ENCODE data around the gene PPP1R3C. TPM values are rescaled to one million over a fixed set of nuclear protein-coding genes. Genes with fewer than 3 reads are reported as not detected.

PPP1R3C gene
- total and polyA plus RNA-seq, 5 donors from 2014 or later: not detected

DNA sequence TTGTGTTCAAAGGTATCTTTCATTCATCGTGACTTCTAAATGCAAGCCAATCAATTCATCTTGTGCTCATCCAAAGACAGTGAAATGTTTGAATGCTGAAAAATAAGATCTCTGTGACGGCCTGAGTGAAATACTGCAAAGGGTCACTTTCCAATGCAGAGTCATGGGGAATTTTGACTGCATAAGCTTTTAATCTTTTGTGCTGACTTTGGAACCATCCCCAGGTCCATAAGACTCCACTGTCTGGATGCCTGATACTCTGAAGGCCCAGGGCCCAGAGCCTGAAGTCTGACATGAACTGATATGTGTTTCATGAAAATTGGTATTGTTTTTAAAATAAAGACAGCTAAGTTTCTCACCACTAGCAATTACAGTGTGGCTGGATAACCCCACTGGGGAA is 39.0 kb downstream of the PPP1R3C start:
- ATAC-seq (ENCODE audit: low read depth in 2 of 2): no peak
- peaks cover 0 to 3% (median 0%) of the 10 kb centered on the region in 7 donors for H3K9me3 Mint-ChIP-seq
- H3K27me3 Mint-ChIP-seq: peaks cover 7% of the 10 kb centered on the region

DNA sequence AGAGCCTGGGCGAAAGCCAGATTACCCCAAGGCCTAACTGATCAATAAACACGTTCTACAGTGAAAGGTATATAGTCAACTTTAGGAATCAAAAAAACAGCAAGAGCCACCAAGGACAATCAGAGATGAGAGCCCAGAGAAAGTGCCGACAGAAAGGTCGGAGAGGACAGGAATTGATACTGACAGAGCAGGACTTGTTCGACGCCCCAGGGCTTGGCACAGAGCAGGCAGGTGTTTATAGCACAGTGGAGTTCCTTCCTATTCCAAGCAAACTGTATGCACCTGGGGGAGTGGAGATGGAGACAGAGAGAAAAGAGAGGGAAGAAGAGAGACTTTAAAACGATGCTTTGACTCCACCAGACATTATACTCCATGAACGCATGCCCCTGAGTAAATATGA is 39.5 kb downstream of the PPP1R3C start:
- H3K4me3 Mint-ChIP-seq: no peak overlapping the region
- peaks cover 0 to 3% (median 0%) of the 10 kb centered on the region in 7 donors for H3K9me3 Mint-ChIP-seq
- H3K27ac Mint-ChIP-seq: no peak overlapping the region
- Histone ChIP-seq H3K4me1 (ENCODE audit: control insufficient read depth, insufficient read depth, low read length, poor library complexity, severe bottlenecking) (no peaks in the 10 kb centered on the region), H3K9me3 (ENCODE audit: control insufficient read depth in 2 of 2, low read length in 2 of 2) (no peaks in the 10 kb centered on the region), H3K4me3 (ENCODE audit: low read depth, low read length) (no peak overlapping the region), H3K36me3 (ENCODE audit: control insufficient read depth, insufficient read depth, low read length) (no peaks in the 10 kb centered on the region), H3K27me3 (ENCODE audit: control insufficient read depth, insufficient read depth, low read length) (no peaks in the 10 kb centered on the region), H3K27ac (ENCODE audit: insufficient read depth, low read length, poor library complexity, severe bottlenecking) (no peak overlapping the region)
- DNase-seq: no peak
- peaks cover 7% of the 10 kb centered on the region for H3K27me3 Mint-ChIP-seq
- H3K36me3 Mint-ChIP-seq: no peaks in the 10 kb centered on the region
- no peak for ATAC-seq (ENCODE audit: low read depth in 2 of 2)
- H3K4me1 Mint-ChIP-seq: no peaks in the 10 kb centered on the region

More for the DNA sequence above, 39.0 kb downstream of the PPP1R3C start:
- Histone ChIP-seq H3K4me1 (ENCODE audit: control insufficient read depth, insufficient read depth, low read length, poor library complexity, severe bottlenecking) (no peaks in the 10 kb centered on the region), H3K27ac (ENCODE audit: insufficient read depth, low read length, poor library complexity, severe bottlenecking) (no peak overlapping the region), H3K9me3 (ENCODE audit: control insufficient read depth in 2 of 2, low read length in 2 of 2) (no peaks in the 10 kb centered on the region), H3K27me3 (ENCODE audit: control insufficient read depth, insufficient read depth, low read length) (no peaks in the 10 kb centered on the region), H3K36me3 (ENCODE audit: control insufficient read depth, insufficient read depth, low read length) (no peaks in the 10 kb centered on the region), H3K4me3 (ENCODE audit: low read depth, low read length) (no peak overlapping the region)
- Mint-ChIP-seq H3K36me3 (no peaks in the 10 kb centered on the region), H3K4me1 (no peaks in the 10 kb centered on the region), H3K27ac (no peak overlapping the region), H3K4me3 (no peak overlapping the region)
- DNase-seq: no peak

DNA sequence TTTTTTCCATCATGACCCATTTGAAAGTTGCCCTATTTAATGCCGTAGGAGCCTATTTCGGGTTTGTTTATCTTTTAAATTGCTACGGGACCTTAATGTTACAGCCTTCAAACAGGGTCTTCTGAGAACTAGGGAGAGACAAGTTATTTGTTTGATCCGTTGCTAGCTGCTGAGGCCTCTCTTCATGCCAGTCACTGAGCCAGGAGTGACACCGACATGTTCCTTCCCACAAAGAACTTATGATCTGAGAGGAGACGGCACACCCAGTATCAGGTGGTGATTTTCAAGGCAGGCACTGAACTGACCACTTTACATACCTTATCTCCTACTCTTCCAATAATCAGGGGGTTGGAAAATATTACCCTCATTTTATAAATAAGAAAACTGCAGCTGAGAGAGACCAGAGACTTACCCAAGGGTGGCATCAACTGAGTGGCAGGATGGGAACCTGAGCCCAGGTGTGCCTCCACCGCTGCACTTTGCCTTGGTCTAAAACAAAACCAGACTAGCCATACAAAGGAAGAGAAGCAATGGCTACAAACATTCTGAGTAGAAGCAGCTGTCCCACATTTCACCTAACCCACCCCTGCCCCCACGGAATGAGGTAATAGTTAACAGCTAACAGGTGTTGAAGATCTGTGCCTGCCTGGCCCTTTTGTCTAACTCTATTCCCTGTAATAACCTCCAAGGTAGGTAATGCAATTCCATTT is 40.5 kb downstream of the PPP1R3C start:
- H3K9me3 Mint-ChIP-seq: peaks cover 0 to 3% (median 0%) of the 10 kb centered on the region in 7 donors
- H3K27me3 Mint-ChIP-seq: peaks cover 7% of the 10 kb centered on the region
- no peak overlapping the region for H3K27ac Mint-ChIP-seq
- no peaks in the 10 kb centered on the region for H3K9me3 ChIP-seq (ENCODE audit: control insufficient read depth in 2 of 2, low read length in 2 of 2)
- no peak overlapping the region for H3K4me3 ChIP-seq (ENCODE audit: low read depth, low read length)
- H3K27ac ChIP-seq (ENCODE audit: insufficient read depth, low read length, poor library complexity, severe bottlenecking): no peak overlapping the region
- H3K4me3 Mint-ChIP-seq: no peak overlapping the region
- DNase-seq: no peak
- no peaks in the 10 kb centered on the region for H3K36me3 Mint-ChIP-seq
- H3K4me1 Mint-ChIP-seq: no peaks in the 10 kb centered on the region
- no peaks in the 10 kb centered on the region for H3K36me3 ChIP-seq (ENCODE audit: control insufficient read depth, insufficient read depth, low read length)
- ATAC-seq (ENCODE audit: low read depth in 2 of 2): no peak
- H3K4me1 ChIP-seq (ENCODE audit: control insufficient read depth, insufficient read depth, low read length, poor library complexity, severe bottlenecking): no peaks in the 10 kb centered on the region
- H3K27me3 ChIP-seq (ENCODE audit: control insufficient read depth, insufficient read depth, low read length): no peaks in the 10 kb centered on the region

DNA sequence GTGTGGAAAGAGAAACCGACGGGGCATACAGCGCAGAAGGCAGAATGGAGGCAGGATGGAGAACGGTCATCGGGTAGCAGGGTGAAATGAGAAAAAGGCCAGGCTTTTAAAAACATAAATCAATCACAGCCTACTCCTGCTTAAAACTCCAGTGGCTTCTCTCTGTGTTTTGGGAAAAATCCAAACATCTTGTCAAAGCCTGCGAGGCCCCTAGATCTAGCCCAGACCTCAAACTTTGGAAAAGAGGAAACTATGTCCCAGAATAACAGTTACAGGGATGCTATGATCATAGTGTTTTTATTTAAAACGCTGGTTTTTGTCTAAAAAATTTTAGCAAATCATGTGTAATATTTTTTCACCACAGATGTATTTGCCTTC is 41.1 kb downstream of the PPP1R3C start:
- no peak for ATAC-seq (ENCODE audit: low read depth in 2 of 2)
- Histone ChIP-seq H3K4me3 (ENCODE audit: low read depth, low read length) (no peak overlapping the region), H3K27ac (ENCODE audit: insufficient read depth, low read length, poor library complexity, severe bottlenecking) (no peak overlapping the region), H3K36me3 (ENCODE audit: control insufficient read depth, insufficient read depth, low read length) (no peaks in the 10 kb centered on the region), H3K9me3 (ENCODE audit: control insufficient read depth in 2 of 2, low read length in 2 of 2) (no peaks in the 10 kb centered on the region), H3K4me1 (ENCODE audit: control insufficient read depth, insufficient read depth, low read length, poor library complexity, severe bottlenecking) (no peaks in the 10 kb centered on the region), H3K27me3 (ENCODE audit: control insufficient read depth, insufficient read depth, low read length) (no peaks in the 10 kb centered on the region)
- Mint-ChIP-seq H3K27ac (peak overlapping the region in 1 of 3 donors; percentile 70), H3K27me3 (peaks cover 7% of the 10 kb centered on the region), H3K36me3 (no peaks in the 10 kb centered on the region), H3K9me3 (peaks cover 0 to 3% (median 0%) of the 10 kb centered on the region in 7 donors), H3K4me1 (no peaks in the 10 kb centered on the region), H3K4me3 (no peak overlapping the region)
- no peak for DNase-seq

DNA sequence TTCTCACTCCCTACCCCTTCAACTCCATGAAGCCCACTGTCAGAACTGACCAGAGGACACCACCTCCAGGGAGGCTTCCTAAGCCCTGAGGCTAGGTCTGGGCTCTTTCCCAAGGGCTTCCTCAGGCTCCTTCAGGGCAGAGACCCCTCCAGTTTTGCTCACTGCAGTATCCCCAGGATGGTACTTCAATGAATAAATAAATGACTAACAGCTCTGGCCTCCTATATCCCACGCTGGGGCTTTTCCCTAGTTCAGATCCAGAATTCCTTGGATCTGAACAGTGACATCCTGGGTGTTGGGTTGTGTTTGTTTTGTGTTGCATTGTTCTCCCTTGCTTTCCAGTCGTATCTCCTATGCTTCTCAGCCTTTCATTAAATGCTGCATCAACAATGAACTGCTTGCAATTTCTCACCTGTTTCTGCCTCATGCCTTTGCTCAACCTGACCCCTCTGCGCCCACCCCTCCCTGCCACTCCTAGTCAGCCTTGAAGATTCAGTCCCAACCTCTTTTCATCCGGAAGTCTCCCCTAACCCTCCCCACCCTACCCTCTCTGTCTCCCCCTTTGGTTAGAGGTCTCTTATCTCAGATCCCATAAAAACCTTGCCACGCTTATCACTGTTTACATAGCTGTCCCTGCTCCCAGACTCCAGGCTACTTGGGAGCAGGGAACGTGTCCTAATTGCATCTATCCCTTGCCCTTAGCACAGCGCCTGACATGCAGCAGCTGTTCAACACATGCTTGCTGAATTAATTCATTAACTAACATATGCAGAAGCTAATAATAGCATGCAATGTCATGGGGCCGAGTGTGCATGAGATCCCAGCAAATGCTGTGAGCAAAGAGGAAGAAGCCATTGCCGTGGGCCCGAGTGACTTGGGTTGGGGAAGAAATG is 41.7 kb downstream of the PPP1R3C start:
- Histone ChIP-seq H3K4me3 (ENCODE audit: low read depth, low read length) (no peak overlapping the region), H3K27me3 (ENCODE audit: control insufficient read depth, insufficient read depth, low read length) (no peaks in the 10 kb centered on the region), H3K4me1 (ENCODE audit: control insufficient read depth, insufficient read depth, low read length, poor library complexity, severe bottlenecking) (no peaks in the 10 kb centered on the region), H3K36me3 (ENCODE audit: control insufficient read depth, insufficient read depth, low read length) (no peaks in the 10 kb centered on the region), H3K27ac (ENCODE audit: insufficient read depth, low read length, poor library complexity, severe bottlenecking) (no peak overlapping the region), H3K9me3 (ENCODE audit: control insufficient read depth in 2 of 2, low read length in 2 of 2) (no peaks in the 10 kb centered on the region)
- peaks cover 7% of the 10 kb centered on the region for H3K27me3 Mint-ChIP-seq
- no peaks in the 10 kb centered on the region for H3K4me1 Mint-ChIP-seq
- peak overlapping the region in 1 of 3 donors; percentile 70 for H3K27ac Mint-ChIP-seq
- peaks cover 0 to 3% (median 0%) of the 10 kb centered on the region in 7 donors for H3K9me3 Mint-ChIP-seq
- DNase-seq (no peak), ATAC-seq (ENCODE audit: low read depth in 2 of 2) (no peak)
- no peaks in the 10 kb centered on the region for H3K36me3 Mint-ChIP-seq
- H3K4me3 Mint-ChIP-seq: no peak overlapping the region

DNA sequence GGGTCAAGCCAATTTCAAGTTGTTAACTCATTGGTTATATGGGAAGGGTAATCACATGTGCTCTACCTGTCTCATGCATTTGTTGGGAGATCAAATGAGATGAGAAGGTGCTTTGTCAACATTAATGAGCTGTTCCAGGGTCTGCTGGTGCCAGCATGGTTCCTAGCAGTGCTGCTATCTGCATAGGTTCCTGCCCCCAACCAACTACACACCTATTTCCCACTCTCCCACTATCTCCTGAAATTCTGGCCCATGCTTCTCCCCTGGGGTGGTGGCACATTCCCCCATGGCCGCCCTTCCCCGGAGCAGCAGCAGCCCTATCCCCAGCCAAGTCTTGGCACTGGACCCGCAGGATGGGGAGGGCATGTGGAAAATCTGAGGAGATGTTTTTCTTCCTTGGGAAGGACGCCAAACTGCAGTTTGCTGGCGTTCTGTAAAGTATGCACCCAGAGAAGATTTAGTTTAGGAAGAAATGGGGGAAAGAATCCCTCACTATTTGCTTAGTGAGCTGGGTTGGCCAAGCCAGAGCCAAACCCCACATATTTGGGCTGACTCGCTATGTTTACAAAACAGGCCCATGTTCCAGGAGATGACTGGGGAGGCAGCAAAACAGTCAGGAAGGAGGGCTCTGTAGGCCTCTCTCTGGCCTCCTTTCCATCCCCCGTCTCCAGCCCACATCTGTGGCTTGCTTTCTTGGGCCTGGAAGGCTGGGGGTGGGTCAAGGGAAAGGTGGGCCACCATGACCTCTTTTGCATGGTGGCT is 42.5 kb downstream of the PPP1R3C start:
- no peak overlapping the region for H3K27ac ChIP-seq (ENCODE audit: insufficient read depth, low read length, poor library complexity, severe bottlenecking)
- H3K27me3 ChIP-seq (ENCODE audit: control insufficient read depth, insufficient read depth, low read length): no peaks in the 10 kb centered on the region
- no peaks in the 10 kb centered on the region for H3K4me1 ChIP-seq (ENCODE audit: control insufficient read depth, insufficient read depth, low read length, poor library complexity, severe bottlenecking)
- Mint-ChIP-seq H3K4me1 (no peaks in the 10 kb centered on the region), H3K36me3 (no peaks in the 10 kb centered on the region), H3K4me3 (no peak overlapping the region), H3K27ac (no peak overlapping the region), H3K27me3 (peaks cover 7% of the 10 kb centered on the region), H3K9me3 (peaks cover 0 to 3% (median 0%) of the 10 kb centered on the region in 7 donors)
- ATAC-seq (ENCODE audit: low read depth in 2 of 2) (no peak), DNase-seq (no peak)
- H3K4me3 ChIP-seq (ENCODE audit: low read depth, low read length): no peak overlapping the region
- no peaks in the 10 kb centered on the region for H3K36me3 ChIP-seq (ENCODE audit: control insufficient read depth, insufficient read depth, low read length)
- H3K9me3 ChIP-seq (ENCODE audit: control insufficient read depth in 2 of 2, low read length in 2 of 2): no peaks in the 10 kb centered on the region

DNA sequence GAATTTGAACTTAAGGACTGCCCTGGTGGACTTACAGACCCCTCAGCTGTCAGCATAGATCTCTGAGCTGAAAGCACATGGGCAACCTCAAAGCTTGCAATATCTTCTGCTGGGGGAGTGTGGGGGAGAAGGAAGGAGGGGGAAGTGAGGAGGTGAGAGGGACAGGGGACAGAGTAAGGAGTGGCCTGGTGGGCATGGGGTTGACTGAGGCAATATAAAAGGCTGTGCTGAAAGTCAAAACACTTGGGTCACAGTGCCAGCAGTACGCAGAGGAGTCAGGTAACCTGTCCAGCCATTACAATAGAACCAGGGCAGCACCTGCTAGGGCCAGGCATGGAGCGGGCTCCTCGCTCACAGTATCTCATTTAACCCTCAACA is 43.2 kb downstream of the PPP1R3C start:
- Mint-ChIP-seq H3K9me3 (peaks cover 0 to 3% (median 0%) of the 10 kb centered on the region in 7 donors), H3K4me1 (no peaks in the 10 kb centered on the region), H3K27me3 (peaks cover 7% of the 10 kb centered on the region), H3K4me3 (no peak overlapping the region), H3K27ac (no peak overlapping the region), H3K36me3 (no peaks in the 10 kb centered on the region)
- H3K27ac ChIP-seq (ENCODE audit: insufficient read depth, low read length, poor library complexity, severe bottlenecking): no peak overlapping the region
- H3K9me3 ChIP-seq (ENCODE audit: control insufficient read depth in 2 of 2, low read length in 2 of 2): no peaks in the 10 kb centered on the region
- H3K36me3 ChIP-seq (ENCODE audit: control insufficient read depth, insufficient read depth, low read length): no peaks in the 10 kb centered on the region
- H3K4me3 ChIP-seq (ENCODE audit: low read depth, low read length): no peak overlapping the region
- H3K4me1 ChIP-seq (ENCODE audit: control insufficient read depth, insufficient read depth, low read length, poor library complexity, severe bottlenecking): no peaks in the 10 kb centered on the region
- DNase-seq (no peak), ATAC-seq (ENCODE audit: low read depth in 2 of 2) (no peak)
- no peaks in the 10 kb centered on the region for H3K27me3 ChIP-seq (ENCODE audit: control insufficient read depth, insufficient read depth, low read length)
